ENCODE data around the gene GCLC.
A peak's percentile ranks its signal among the peaks of the same experiment; 100 is the strongest.
"Not testable (repeated sequence)": the region's sequence is repeated elsewhere in the genome, so short reads cannot be mapped to it uniquely, and the experiment has no call there.

Gene GCLC

DNA sequence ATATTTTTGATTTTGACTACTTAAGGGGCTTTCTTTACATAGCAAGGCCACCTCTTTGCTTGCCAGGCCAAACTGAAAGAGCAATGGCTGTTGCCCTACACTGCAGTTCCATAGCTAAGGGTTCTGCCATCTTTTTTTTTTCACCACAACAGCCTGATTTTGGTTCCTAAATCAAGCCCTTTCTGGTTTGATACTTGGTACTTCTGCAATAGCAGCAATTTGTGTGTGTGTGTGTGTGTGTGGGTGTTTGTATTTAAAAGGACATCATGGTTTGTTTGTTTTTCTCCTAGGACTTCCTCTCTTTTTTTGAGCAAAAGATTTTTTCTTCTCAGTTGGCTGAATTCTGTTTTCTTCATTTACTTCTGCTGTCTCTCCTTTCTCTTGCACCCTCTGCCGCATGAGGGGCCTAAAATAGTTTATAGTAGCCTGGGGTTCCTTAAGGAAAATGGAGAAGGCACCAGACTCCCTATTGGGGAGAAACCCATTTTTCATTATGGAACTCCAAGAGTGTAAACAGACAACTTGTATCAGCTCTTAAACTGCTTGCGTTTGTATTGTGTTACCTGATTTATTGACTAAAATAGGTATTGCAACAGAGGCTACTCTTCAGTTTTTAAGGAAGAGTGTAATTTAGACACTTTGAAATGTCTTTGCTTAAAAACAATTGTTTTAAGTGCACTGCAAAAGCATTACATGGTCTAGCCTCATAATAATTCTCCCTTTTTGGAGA is 12.2 kb upstream of the GCLC start:
- DNase-seq: no peak

DNA sequence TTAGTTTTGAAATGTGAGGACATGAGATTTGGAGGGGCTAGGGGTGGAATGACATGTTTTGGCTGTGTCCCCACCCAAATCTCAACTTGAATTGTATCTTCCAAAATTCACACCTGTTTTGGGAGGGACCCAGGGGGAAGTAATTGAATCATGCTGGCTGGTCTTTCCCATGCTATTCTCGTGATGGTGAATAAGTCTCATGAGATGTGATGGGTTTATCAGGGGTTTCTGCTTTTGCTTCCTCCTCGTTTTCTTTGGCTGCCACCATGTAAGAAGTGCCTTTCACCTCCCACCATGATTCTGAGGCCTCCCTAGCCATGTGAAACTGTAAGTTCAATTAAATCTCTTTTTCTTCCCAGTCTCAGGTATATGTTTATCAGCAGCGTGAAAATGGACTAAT is 8.7 kb upstream of the GCLC start:
- DNase-seq: not testable (repeated sequence)

- DNase-seq: not testable (repeated sequence)
These were observed 6.8 kb upstream of the GCLC start for GRCh38 chr6:53551681-53552080.

GRCh38 chr6:53547811-53548496 is 3.1 kb upstream of the GCLC start:
- DNase-seq: peak; percentile 96

DNA sequence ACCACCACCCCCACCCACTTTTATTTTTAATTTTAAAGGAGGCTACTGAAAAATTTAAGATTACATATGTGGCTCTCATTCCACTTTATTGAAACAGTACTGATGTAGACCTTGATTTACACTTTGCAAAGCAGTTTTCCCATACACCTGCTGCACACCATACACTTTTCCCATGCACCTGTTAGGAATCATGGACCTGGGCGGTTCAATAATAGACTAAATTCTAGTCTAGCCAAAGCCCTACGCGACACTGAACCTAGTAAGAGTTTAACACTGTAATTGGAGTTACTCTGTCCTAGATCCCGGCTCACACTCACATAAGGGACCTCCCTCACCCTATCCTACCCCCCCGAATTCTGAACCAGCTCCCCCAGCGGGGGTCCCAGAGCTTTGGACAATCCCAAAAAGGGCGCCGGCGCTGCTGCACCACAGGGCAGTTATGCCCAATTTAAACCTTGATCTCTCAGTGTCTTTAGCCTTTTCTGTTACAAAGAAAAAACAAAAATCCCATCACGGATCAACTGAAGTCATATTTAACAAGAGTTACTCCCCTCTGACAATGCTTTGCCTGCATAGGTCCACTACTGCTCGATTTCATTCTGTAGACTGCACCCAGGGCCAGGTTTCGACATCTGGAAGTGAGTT is 2.4 kb upstream of the GCLC start:
- DNase-seq: peak; percentile 81

- DNase-seq: no peak
These were observed 1.4 kb upstream of the GCLC start for GRCh38 chr6:53546281-53546680.

- no peak for DNase-seq
These were observed 758 bp downstream of the GCLC start for GRCh38 chr6:53544217-53544469.

GRCh38 chr6:53543359-53544216 is 1.3 kb downstream of the GCLC start:
- no peak for DNase-seq

DNA sequence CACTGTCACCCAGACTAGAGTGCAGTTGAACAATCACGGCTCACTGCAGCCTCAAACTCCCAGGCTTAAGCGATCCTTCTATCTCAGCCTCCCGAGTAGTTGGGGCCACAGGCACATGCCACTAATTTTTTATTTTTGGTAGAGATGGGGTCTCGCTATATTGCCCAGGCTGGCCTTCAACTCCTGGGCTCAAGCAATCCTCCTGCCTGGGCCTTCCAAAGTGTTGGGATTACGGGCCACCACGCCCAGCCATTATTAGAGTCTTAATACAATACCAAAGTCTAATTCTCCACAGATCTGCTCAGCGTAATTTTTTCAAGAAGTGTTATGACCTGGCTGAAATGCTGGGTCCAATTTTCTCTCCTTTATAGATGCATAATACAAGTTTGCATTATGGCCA is 3.0 kb downstream of the GCLC start:
- DNase-seq: no peak

GRCh38 chr6:53540129-53540692 is 4.7 kb downstream of the GCLC start:
- no peak for DNase-seq

GRCh38 chr6:53539561-53539960 is 5.3 kb downstream of the GCLC start:
- DNase-seq: no peak

DNA sequence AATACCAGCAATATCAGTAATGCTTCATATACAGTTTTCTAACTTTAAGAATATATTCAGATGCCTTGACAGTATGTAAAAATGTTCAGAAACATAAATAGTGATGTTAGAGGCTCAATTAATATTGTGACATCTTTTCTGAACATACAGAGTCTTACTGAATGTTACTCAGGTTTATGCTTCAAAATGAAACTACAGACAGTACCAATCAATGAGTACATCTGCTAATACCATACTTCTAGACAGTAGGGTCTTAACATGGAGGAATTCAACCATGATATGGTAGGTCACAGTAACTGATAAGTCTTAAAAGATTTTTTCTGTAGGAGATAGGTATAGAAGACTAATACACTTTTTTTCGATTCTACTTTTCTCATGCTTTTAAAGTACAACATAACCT is 8.3 kb downstream of the GCLC start:
- no peak for DNase-seq

DNA sequence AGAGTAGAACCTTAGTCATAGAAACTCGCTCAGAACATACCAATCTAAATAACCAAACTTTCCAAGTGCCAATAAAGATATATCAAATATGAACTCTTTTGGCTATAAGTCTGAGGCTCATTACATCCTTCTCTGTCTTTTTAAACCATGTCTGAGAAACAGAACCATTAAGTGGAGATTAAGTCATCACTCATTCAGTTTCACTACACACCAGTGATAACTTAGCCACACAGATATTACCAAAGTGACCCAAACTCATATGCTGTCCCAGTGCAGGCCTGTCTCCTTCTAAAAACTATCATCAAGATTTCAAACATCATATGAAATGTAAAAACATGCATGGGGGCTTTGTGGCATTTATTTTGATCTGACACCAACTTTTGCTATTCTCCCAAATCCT is 12.0 kb downstream of the GCLC start:
- no peak for DNase-seq

- no peak for DNase-seq
These were observed 12.7 kb downstream of the GCLC start for GRCh38 chr6:53532061-53532797.

DNA sequence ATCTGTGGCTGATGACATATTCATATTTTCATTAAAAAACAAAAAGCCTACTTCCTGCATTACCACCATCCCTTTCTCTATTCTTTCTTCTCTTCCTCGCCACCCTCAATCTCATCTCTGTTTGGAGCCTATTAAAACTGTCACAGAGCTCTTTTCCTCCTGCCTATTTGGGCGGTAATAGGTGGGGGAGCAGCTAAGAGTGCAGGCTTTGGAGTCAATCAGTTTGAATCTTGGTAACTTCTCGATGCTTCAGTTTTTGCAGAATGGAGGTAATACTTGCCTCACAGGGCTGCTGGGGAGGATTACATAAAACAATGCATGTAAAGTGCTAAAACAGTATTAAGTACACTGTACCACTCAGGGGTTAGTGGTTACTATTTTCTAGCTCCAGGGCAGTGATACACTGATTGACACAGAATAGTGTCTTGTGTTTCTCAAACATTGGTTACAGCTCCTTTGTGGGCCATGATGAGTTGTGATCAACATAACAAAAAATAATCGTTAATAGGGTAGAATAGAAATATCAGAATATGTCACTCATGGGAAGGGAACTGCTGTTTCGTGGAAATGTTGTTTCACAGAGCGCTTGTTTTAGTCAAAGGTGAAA is 14.0 kb downstream of the GCLC start:
- DNase-seq: no peak

DNA sequence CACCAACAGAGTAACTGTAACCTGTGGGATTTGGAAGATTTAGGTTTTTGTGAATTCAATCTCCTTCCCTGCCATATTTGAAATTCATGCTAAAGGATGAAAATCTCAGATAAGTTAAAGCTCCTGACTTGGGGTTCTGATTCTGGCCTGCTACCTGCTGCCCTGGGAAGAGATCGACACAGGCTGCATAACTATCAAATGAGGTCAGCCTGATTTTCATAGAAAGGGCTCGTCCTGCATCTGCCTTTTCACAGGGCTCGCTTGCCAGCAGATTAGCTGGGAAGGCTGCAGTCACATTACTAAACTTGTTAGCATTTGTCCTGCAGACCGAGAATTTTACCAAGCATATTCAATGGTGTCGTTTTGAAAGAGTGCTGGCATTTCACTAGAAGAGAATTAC is 14.6 kb downstream of the GCLC start:
- DNase-seq: peak; percentile 53

DNA sequence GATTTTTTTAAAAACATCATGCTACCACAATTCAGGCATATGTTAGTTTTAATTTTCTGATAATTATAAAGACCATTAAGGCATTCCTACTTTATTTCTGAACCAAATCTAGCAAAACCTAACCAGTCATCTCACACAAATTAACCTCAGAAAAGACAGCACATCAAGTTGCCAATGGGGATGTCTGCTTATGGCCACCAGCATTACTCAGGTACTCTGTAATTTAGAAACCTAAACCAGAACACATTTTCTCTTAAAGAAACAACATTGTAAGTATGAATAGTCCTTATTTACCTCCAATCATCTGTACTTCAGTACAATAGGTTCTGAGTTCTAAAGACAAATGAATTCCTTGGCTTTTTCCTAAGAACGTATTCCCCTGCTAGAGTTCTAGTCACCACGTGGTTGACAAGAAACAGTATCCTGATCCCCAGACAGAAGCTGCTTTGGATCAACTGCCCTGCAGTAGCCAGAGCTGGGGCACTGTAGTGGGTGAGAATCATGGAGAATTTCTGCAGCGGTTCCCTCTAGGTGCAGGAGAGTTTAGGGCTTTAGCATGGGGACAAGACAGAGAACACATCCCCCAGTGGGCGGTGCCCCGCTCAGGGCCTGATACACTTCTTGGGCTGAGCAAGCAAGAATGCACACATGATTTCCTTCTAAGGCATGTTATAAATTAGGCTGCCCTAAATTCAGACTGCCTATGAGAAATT is 15.4 kb downstream of the GCLC start:
- DNase-seq: no peak

DNA sequence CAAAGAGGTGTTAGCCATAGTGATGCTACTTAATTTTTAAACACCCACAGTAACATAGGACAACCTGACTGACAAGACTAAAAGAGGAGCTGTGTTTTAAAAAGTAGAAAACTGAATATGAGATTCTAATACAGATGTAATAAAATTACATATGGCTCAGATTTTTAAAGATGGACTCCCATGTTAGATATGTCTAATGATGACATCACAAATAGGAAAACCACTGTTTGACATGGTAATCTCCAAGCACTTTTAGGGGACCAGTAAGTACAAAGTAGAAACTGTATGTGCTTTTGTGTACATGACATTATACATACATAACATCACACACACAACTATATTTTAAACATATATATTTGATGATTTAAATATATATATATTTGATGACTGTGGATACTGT is 16.8 kb downstream of the GCLC start:
- no peak for DNase-seq

DNA sequence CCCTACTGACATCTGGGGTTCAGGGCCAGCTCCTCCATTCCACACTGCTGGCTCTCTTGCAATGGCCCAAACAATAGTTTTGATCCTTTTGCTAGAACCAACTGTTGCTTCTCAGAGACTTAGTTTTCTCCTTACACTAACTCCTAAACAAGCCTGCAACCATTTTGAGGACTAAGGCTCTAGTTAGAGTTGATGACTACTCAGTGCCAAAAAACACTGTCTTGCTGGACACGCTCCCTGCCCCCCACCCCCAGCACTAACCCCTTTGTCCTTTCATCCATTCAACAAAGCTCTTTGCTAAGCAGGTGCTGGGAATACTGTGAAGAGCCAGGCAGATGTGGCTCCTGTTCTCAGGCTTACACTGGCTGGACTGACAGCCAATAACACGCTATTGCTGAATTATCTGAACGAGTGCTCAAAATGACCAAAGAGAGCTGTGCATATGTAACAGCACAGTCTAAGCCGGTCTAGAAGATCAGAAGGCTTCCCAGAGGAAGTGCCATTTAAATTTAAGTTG is 17.6 kb downstream of the GCLC start:
- no peak for DNase-seq

DNA sequence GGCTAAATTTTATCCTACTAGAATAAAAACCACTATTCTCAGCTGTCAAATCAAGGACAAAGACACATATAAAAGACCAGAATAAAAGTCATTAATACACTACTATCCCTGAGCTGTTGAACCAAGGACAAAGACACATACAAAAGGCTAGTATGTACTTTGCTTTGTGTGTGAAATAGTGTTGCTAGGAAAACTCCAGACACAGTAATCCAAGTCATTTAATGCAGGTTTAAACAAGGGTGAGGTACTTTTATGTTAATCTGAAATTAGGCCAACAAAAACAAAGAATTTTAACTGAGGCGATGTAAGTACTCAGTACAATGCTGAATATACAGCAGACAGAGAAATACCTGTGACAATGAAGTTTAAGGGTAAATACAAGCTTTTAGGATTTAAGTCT is 18.9 kb downstream of the GCLC start:
- DNase-seq: no peak

DNA sequence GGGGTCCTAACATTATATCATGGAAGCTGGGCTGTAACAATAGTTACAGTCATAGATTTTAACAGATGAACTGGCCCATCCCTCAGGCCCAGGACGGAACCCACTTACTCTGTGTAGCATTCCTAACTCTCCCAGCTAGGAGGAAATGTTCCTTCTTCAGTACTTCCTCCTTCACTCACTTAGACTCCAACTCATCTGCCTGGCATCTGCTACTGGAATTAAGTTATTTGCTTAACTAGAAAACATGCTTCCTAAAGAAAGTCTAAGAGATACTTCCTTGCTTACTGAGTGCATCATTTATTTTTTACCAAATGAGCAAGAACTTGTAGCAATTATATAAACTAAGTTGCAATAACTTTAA is 20.5 kb downstream of the GCLC start:
- DNase-seq: no peak

Measured in NCI-H526 treated with DMSO at 0.1 percent for 48 hours (cell line).